Neutrophil (primary cell): ENCODE results near the gene OR51A2.

Experiments used
- H3K27ac ChIP-seq: fragments of 200-600 bp; sonication (generic); 2 replicates; pipeline ENCODE4 v1.5.1; 2016; ENCODE audit warnings: mild to moderate bottlenecking, moderate library complexity
- H3K27me3 ChIP-seq: fragments of 200-600 bp; sonication (generic); 2 replicates; pipeline ENCODE4 v1.6.0; 2016; ENCODE audit warnings: mild to moderate bottlenecking
- H3K36me3 ChIP-seq: fragments of 200-600 bp; sonication (generic); 2 replicates; pipeline ENCODE4 v1.5.1; 2017
- H3K4me1 ChIP-seq, 2 experiments: fragments of 200-600 bp in 1 of 2; sonication (generic) in 1 of 2; 1 replicate in 1 of 2; 2 replicates in 1 of 2; pipeline versions ENCODE4 v1.5.1 to v1.6.1; 2013 to 2016; ENCODE audit warnings: low read depth in 1 of 2, low read length in 1 of 2, mild to moderate bottlenecking in 1 of 2, moderate library complexity in 1 of 2; ENCODE audit not compliant: control insufficient read depth in 1 of 2, insufficient read depth in 1 of 2
- H3K4me3 ChIP-seq, 2 experiments: fragments of 200-600 bp in 1 of 2; sonication (generic) in 1 of 2; 1 replicate in 1 of 2; 2 replicates in 1 of 2; pipeline ENCODE4 v1.5.1; 2013 to 2016; ENCODE audit warnings: low read depth in 1 of 2, low read length in 1 of 2, mild to moderate bottlenecking in 1 of 2, moderate library complexity in 1 of 2
- H3K9me3 ChIP-seq: fragments of 200-600 bp; sonication (generic); 2 replicates; pipeline ENCODE4 v1.5.1; 2016
- CTCF ChIP-seq: fragments of 200-600 bp; sonication (generic); IDR thresholded peaks from 2 replicates; pipeline ENCODE4 v1.5.1; 2016; ENCODE audit warnings: antibody characterized with exemption

OR51A2 gene

GRCh38 chr11:4936745-4937144 lies 18.8 kb downstream of the OR51A2 start:
- H3K4me3 ChIP-seq = no peak overlapping the region
- TF ChIP-seq CTCF = no peak
- no peak overlapping the region for H3K27ac ChIP-seq
- no peaks in the 10 kb centered on the region for H3K36me3 ChIP-seq
- H3K27me3 ChIP-seq = no peaks in the 10 kb centered on the region
- H3K9me3 ChIP-seq = no peaks in the 10 kb centered on the region
- no peaks in the 10 kb centered on the region for H3K4me1 ChIP-seq

GRCh38 chr11:4932751-4933150 lies 22.8 kb downstream of the OR51A2 start:
- Histone ChIP-seq H3K27ac (no peak overlapping the region), H3K36me3 (no peaks in the 10 kb centered on the region), H3K27me3 (no peaks in the 10 kb centered on the region), H3K4me1 (no peaks in the 10 kb centered on the region), H3K4me3 (no peak overlapping the region), H3K9me3 (no peaks in the 10 kb centered on the region)
- TF ChIP-seq CTCF = no peak

- Histone ChIP-seq H3K27ac (no peak overlapping the region), H3K9me3 (no peaks in the 10 kb centered on the region), H3K36me3 (no peaks in the 10 kb centered on the region), H3K4me1 (no peaks in the 10 kb centered on the region), H3K27me3 (no peaks in the 10 kb centered on the region), H3K4me3 (no peak overlapping the region)
- TF ChIP-seq CTCF = no peak
Observed at GRCh38 chr11:4926608-4927007, 28.9 kb downstream of the OR51A2 start.

DNA sequence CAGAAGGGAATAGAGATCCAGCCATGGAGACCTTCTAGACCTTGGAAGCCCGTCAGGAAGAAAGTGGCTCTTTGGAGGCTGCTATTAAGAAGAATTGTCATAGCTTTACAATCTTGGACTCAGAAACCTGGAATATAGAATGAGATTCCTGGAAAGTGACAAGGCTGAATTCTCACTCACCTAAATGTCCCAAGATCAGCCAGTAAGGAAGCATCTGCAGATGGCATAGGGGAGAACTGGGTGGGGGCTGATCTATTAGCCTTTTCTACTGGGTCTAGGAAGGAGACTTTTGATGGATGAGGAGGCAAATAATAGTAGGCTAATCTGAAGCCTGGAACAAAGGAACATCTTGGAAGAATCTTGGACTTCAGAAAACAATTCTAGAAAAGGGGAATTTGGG lies 31.3 kb downstream of the OR51A2 start, which contains the start of gene OR51G1:
TSS of gene OR51G1 (minus strand) at position 101 of the 400 bp plus-strand sequence. CDS start at position 101, 0 bp downstream.
- TF ChIP-seq CTCF = no peak
- no peak within 1 kb of the TSS for H3K4me3 ChIP-seq
- H3K36me3 ChIP-seq = no peaks in the 10 kb centered on the region
- H3K9me3 ChIP-seq = no peaks in the 10 kb centered on the region
- no peaks in the 10 kb centered on the region for H3K27me3 ChIP-seq
- H3K27ac ChIP-seq = no peak within 1 kb of the TSS
- no peaks in the 10 kb centered on the region for H3K4me1 ChIP-seq

- no peak for TF ChIP-seq CTCF
- H3K36me3 ChIP-seq = no peaks in the 10 kb centered on the region
- no peak overlapping the region for H3K27ac ChIP-seq
- no peak overlapping the region for H3K4me3 ChIP-seq
- no peaks in the 10 kb centered on the region for H3K9me3 ChIP-seq
- H3K27me3 ChIP-seq = no peaks in the 10 kb centered on the region
- no peaks in the 10 kb centered on the region for H3K4me1 ChIP-seq
Observed at GRCh38 chr11:4922304-4922703, 33.2 kb downstream of the OR51A2 start.

DNA sequence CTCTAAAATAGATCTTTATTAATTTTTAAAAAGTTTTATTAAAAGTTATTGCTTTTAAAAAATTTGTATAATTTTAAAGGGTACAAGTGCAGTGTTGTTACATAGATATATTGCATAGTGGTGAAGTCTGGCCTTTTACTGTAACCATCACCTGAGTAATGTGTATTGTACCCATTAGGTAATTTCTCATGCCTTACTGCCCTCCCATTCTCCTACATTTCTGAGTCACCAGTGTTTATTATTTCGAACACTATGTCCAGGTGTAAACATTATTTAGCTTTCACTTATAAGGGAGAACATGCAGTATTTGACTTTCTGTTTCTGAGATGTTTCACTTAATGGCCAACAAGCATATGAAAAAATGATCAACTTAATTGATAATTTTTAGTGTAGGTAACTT lies 33.7 kb downstream of the OR51A2 start:
- Histone ChIP-seq H3K27ac (no peak overlapping the region), H3K36me3 (no peaks in the 10 kb centered on the region), H3K4me3 (no peak overlapping the region), H3K4me1 (no peaks in the 10 kb centered on the region), H3K27me3 (no peaks in the 10 kb centered on the region), H3K9me3 (no peaks in the 10 kb centered on the region)
- no peak for TF ChIP-seq CTCF
